Measurements from ENCODE around the gene MPRIP. TPM values are rescaled to one million over a fixed set of nuclear protein-coding genes. Genes with fewer than 3 reads are reported as not detected.
A peak's percentile ranks its signal among the peaks of the same experiment; 100 is the strongest.

MPRIP gene
- total and polyA plus RNA-seq, 2 of the 13 experiments (the other 11 are each of a cell fraction or from before 2014, with no cell fraction given), result 50.2 to 52.4 TPM

DNA sequence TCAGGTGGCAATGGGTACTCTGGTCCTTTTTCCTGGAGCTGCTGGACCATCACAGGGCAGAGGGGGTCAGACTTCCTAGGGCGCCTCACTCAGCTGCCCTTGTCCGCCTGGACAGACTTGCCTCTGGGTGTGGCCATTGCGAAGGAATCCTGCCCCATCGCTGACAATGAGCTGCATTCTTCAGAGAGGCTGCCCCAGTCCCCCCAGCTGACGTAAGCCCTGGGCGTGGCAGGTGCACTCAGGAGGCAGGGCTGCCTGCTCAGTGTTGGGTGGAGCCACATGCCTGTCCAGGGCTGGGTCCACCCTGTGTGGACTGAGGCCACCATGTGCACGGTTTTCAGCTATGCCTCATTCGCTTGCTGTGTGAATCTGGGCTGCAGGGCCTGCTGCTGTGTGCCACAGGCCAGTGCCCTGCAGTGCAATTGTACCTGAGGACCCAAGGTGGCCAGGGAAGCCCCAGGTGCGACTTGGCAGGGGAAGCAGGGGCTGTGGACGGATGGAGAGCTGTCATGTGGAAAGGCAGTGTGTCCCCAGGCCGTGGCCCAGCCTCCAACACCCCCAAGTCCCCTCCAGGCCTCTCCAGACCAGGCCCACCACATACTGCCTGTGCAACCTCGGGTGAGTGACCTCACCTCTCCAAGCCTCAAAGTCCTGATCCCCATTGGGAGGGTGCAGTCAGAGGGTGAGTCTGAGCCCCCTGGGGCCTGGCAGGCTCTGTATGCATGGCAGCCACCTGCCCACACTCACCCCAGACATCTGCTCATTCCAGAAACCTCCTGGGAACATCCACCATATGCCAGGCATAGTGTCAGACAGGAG is 14.0 kb upstream of the MPRIP start (continued):
- TF ChIP-seq HMGXB4 (CRISPR knock-in tag; IDR thresholded peaks at IDR 0.05; ENCODE audit: borderline replicate concordance in 1 of 2, low read depth in 1 of 2) (peak; percentile 17 to 63; a peak in 2 of 4 replicates), HOMEZ (CRISPR knock-in tag; IDR thresholded peaks at IDR 0.05; ENCODE audit: low read depth) (peak; percentile 65), FOSL2 (CRISPR knock-in tag; IDR thresholded peaks at IDR 0.05) (peak; percentile 60), ARNTL (CRISPR knock-in tag; IDR thresholded peaks at IDR 0.05) (peak; percentile 70), KDM1A (CRISPR knock-in tag; IDR thresholded peaks at IDR 0.05) (0 out of 2 replicates have a peak, but pooled peaks have one; percentile 19), ZNF281 (CRISPR knock-in tag; IDR thresholded peaks at IDR 0.05; ENCODE audit: borderline replicate concordance) (peak; percentile 43; the same call in 1 of the 2 replicates), JUN (CRISPR knock-in tag; IDR thresholded peaks at IDR 0.05) (peak; percentile 93), ARNT2 (CRISPR knock-in tag; IDR thresholded peaks at IDR 0.05; ENCODE audit: low read depth) (peak; percentile 80; the same call in 1 of the 2 replicates), ZBTB10 (CRISPR knock-in tag; IDR thresholded peaks at IDR 0.05; ENCODE audit: borderline replicate concordance) (no peak), ZNF431 (CRISPR knock-in tag; IDR thresholded peaks at IDR 0.05; ENCODE audit: borderline replicate concordance, low read depth) (peak; percentile 94; the same call in 1 of the 2 replicates), POLR2A (IDR thresholded peaks at IDR 0.05; ENCODE audit: insufficient read depth in 1 of 2, low read depth in 2 of 2, low read length in 2 of 2) (peak; percentile 61 to 74; a peak in 3 of 4 replicates), PAWR (CRISPR knock-in tag; IDR thresholded peaks at IDR 0.05; ENCODE audit: borderline replicate concordance) (no peak), ZNF562 (CRISPR knock-in tag; IDR thresholded peaks at IDR 0.05; ENCODE audit: borderline replicate concordance) (no peak), SRSF1 (optimal IDR thresholded peaks at IDR 0.05; ENCODE audit: low read depth, low read length) (peak; percentile 36), ZC3H13 (CRISPR knock-in tag; IDR thresholded peaks at IDR 0.05) (peak; percentile 29; the same call in 1 of the 2 replicates), CEBPB (IDR thresholded peaks at IDR 0.05; ENCODE audit: borderline replicate concordance, low read depth, low read length) (peak; percentile 30; the same call in 1 of the 2 replicates), CTCF (CRISPR knock-in tag; IDR thresholded peaks at IDR 0.05) (peak; percentile 54; the same call in 1 of the 2 replicates)
